Cardiac muscle cell (in vitro differentiated cells and primary cell): ENCODE results near the gene CCL17. TPM values are rescaled to one million over a fixed set of nuclear protein-coding genes. Genes with fewer than 3 reads are reported as not detected.
"Not testable (repeated sequence)": the region's sequence is repeated elsewhere in the genome, so short reads cannot be mapped to it uniquely, and the experiment has no call there.

ENCODE experiments used
- DNase-seq, 2 donors: peaks; one replicate each; pipeline versions ENCODE4 v3.0.0 to v3.0.0-alpha.2; 2010 to 2017; ENCODE audit warnings: low read depth in 1 of 2, low spot score in 1 of 2
- H3K27ac ChIP-seq: fragments of 200-600 bp; sonication (generic); 2 replicates; pipeline ENCODE4 v1.5.1; 2016
- H3K27me3 ChIP-seq: fragments of 200-600 bp; sonication (generic); 2 replicates; pipeline ENCODE4 v1.6.0; 2016; ENCODE audit warnings: control low read depth
- H3K36me3 ChIP-seq: fragments of 200-600 bp; sonication (generic); 2 replicates; pipeline ENCODE4 v1.5.1; 2016; ENCODE audit warnings: control low read depth
- H3K4me1 ChIP-seq: fragments of 200-600 bp; sonication (generic); 2 replicates; pipeline ENCODE4 v1.8.1; 2017; ENCODE audit warnings: low read depth, mild to moderate bottlenecking, mixed run types
- H3K4me3 ChIP-seq: fragments of 200-600 bp; sonication (generic); 2 replicates; pipeline ENCODE4 v1.5.1; 2016; ENCODE audit warnings: mild to moderate bottlenecking
- H3K9me3 ChIP-seq: fragments of 200-600 bp; sonication (generic); 2 replicates; pipeline ENCODE4 v1.5.1; 2017; ENCODE audit warnings: low read depth, mild to moderate bottlenecking, control low read depth
- polyA plus RNA-seq: library from polyadenylated mRNA; unstranded; fragments of >200 nt; fragmentation: Nextera tagmentation; extraction: Ambion mirVana; gene quantifications from 2 replicates; pipeline ENCODE4 v1.2.1, GENCODE V29; 2016
- total RNA-seq: library from RNA; depleted of rRNA; stranded (reverse); fragments of >200 nt; gene quantifications from 2 replicates; pipeline ENCODE4 v1.2.3, GENCODE V29; 2016
- TF ChIP-seq, protein P1 (sequence below): IDR thresholded peaks from 2 replicates; pipeline ENCODE4 v1.5.1; 2012; ENCODE audit warnings: low read depth, mild to moderate bottlenecking, low read length

CCL17 gene
- total and polyA plus RNA-seq, 2 experiments from 2014 or later, result not detected

- no peaks in the 10 kb centered on the region for H3K9me3 ChIP-seq
- H3K4me3 ChIP-seq, result no peak overlapping the region
- no peak for DNase-seq
- TF ChIP-seq, protein P1, sequence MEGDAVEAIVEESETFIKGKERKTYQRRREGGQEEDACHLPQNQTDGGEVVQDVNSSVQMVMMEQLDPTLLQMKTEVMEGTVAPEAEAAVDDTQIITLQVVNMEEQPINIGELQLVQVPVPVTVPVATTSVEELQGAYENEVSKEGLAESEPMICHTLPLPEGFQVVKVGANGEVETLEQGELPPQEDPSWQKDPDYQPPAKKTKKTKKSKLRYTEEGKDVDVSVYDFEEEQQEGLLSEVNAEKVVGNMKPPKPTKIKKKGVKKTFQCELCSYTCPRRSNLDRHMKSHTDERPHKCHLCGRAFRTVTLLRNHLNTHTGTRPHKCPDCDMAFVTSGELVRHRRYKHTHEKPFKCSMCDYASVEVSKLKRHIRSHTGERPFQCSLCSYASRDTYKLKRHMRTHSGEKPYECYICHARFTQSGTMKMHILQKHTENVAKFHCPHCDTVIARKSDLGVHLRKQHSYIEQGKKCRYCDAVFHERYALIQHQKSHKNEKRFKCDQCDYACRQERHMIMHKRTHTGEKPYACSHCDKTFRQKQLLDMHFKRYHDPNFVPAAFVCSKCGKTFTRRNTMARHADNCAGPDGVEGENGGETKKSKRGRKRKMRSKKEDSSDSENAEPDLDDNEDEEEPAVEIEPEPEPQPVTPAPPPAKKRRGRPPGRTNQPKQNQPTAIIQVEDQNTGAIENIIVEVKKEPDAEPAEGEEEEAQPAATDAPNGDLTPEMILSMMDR, result no peak
- no peaks in the 10 kb centered on the region for H3K27me3 ChIP-seq
- H3K4me1 ChIP-seq, result no peaks in the 10 kb centered on the region
- H3K36me3 ChIP-seq, result peaks cover 44% of the 10 kb centered on the region
- H3K27ac ChIP-seq, result no peak overlapping the region
Measured at GRCh38 chr16:57427824-57428223, 23.3 kb downstream of the CCL17 start.

DNA sequence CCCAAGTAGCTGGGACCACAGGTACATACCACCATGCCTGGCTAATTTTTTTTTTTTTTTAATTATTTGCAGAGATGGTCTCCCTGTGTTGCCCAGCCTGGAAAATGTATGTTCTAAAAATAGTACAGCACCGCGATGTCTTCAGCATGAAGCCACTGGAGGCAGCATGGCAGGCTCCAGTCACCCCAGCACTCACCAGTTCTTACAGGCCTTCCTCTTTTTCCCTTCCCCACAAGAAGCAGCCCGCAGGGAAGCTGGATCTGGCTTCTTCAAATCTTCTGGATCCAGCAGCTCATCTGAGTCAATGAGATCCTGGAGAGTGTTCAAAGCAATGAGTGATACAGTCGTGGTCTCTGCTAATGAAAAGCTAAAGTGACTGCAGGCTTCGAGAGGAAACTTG, 26.4 kb downstream of the CCL17 start:
- Histone ChIP-seq H3K4me3 (no peak overlapping the region), H3K9me3 (no peaks in the 10 kb centered on the region), H3K36me3 (peaks cover 71% of the 10 kb centered on the region), H3K27ac (no peak overlapping the region), H3K27me3 (no peaks in the 10 kb centered on the region), H3K4me1 (no peaks in the 10 kb centered on the region)
- TF ChIP-seq, protein P1, result no peak
- no peak for DNase-seq

- H3K27me3 ChIP-seq, result no peaks in the 10 kb centered on the region
- H3K27ac ChIP-seq, result no peak overlapping the region
- no peaks in the 10 kb centered on the region for H3K4me1 ChIP-seq
- no peak for DNase-seq
- TF ChIP-seq, protein P1, result no peak
- H3K36me3 ChIP-seq, result peaks cover 81% of the 10 kb centered on the region
- no peaks in the 10 kb centered on the region for H3K9me3 ChIP-seq
- H3K4me3 ChIP-seq, result no peak overlapping the region
Measured at GRCh38 chr16:57432505-57432904, 27.9 kb downstream of the CCL17 start.

DNA sequence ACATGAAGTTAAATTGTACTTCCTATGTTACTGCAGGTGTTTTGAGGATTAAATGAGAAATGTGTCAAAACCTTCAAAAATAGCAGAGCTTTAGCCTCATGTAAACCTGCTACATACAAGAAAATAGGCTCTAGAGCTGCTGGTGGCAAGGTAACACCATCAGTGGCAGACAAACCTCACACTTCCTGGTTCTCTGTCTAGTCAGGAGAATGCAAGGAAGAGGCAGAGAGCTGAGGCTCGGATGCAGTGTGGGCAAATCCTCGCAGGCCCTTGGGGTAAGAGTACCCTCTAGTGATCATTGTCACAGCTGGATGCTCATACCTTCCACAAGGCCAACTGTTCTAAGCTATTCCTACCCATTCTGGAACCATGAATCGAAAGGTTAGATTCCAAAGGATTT, 28.4 kb downstream of the CCL17 start:
- TF ChIP-seq, protein P1, result no peak
- no peaks in the 10 kb centered on the region for H3K27me3 ChIP-seq
- H3K36me3 ChIP-seq, result peaks cover 81% of the 10 kb centered on the region
- H3K4me1 ChIP-seq, result no peaks in the 10 kb centered on the region
- H3K9me3 ChIP-seq, result no peaks in the 10 kb centered on the region
- DNase-seq, result no peak
- H3K4me3 ChIP-seq, result no peak overlapping the region
- no peak overlapping the region for H3K27ac ChIP-seq

DNA sequence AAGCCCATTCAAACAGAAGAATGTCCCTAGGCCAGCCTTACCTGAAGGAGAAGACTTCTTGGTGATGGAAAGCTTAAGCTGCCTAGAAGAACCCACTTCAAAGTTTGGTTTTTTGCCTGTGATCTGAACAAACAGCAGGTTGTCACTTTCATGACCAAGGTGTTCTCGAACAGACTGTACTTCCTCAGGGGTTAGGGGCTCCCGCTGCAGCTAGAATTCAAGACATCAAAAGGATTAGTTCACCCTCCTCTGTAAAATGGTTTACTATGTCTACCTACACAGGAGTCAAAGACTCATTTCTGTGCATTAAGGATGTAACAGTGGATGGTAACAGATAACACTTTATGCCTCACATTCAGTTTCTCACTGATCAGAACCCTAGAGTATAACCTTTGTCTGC, 29.4 kb downstream of the CCL17 start:
- H3K4me1 ChIP-seq, result no peaks in the 10 kb centered on the region
- H3K9me3 ChIP-seq, result no peaks in the 10 kb centered on the region
- DNase-seq, result no peak
- H3K36me3 ChIP-seq, result peaks cover 84% of the 10 kb centered on the region
- H3K27ac ChIP-seq, result no peak overlapping the region
- TF ChIP-seq, protein P1, result no peak
- no peak overlapping the region for H3K4me3 ChIP-seq
- no peaks in the 10 kb centered on the region for H3K27me3 ChIP-seq

DNA sequence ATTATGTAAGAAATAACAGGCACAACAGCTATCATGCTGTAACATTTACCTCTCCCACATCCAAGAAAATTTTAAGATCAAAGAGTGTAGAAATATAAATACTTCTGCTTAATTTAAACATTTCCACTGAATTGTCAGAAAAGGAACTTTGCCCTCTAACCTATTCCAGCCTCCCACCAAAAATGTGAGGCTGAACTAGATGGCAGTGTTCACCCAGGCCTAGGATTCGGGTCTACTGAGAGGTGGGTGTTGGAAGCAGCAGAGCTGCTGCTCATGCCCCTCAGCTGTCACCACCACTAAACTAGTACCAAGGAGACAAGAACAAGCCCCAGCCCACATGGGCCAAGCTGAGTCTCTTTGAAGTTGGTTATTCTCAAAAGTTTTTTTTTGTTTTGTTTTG, 31.3 kb downstream of the CCL17 start:
- Histone ChIP-seq H3K27ac (no peak overlapping the region), H3K36me3 (peaks cover 78% of the 10 kb centered on the region), H3K4me1 (no peaks in the 10 kb centered on the region), H3K4me3 (no peak overlapping the region), H3K27me3 (no peaks in the 10 kb centered on the region), H3K9me3 (no peaks in the 10 kb centered on the region)
- DNase-seq, result no peak
- TF ChIP-seq, protein P1, result no peak

DNA sequence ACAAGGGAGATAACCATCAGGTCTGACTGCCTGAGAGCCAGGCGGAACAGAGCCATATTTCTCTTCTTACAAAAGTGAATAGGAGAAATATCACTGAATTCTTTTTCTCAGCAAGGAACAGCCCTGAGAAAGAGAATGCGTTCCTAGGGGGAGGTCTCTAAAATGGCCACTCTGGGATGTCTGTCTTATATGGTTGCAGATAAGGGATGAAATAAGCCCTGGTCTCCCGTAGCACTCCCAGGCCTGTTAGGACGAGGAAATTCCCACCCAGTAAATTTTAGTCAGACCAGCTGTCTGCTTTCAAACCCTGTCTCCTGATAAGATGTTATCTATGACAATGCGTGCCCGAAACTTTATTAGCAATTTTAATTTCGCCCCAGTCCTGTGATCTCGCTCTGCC, 35.4 kb downstream of the CCL17 start:
- not testable (repeated sequence) for H3K4me1 ChIP-seq, H3K9me3 ChIP-seq, DNase-seq, H3K4me3 ChIP-seq, H3K27ac ChIP-seq, H3K27me3 ChIP-seq
- H3K36me3 ChIP-seq, result peaks cover 38% of the 10 kb centered on the region

GRCh38 chr16:57440551-57440950, 36.0 kb downstream of the CCL17 start:
- not testable (repeated sequence) for H3K27me3 ChIP-seq, H3K4me1 ChIP-seq, H3K9me3 ChIP-seq, DNase-seq, H3K27ac ChIP-seq, H3K4me3 ChIP-seq
- peaks cover 33% of the 10 kb centered on the region for H3K36me3 ChIP-seq
